ENCODE measurements around the gene NT5DC3.

Gene NT5DC3

DNA sequence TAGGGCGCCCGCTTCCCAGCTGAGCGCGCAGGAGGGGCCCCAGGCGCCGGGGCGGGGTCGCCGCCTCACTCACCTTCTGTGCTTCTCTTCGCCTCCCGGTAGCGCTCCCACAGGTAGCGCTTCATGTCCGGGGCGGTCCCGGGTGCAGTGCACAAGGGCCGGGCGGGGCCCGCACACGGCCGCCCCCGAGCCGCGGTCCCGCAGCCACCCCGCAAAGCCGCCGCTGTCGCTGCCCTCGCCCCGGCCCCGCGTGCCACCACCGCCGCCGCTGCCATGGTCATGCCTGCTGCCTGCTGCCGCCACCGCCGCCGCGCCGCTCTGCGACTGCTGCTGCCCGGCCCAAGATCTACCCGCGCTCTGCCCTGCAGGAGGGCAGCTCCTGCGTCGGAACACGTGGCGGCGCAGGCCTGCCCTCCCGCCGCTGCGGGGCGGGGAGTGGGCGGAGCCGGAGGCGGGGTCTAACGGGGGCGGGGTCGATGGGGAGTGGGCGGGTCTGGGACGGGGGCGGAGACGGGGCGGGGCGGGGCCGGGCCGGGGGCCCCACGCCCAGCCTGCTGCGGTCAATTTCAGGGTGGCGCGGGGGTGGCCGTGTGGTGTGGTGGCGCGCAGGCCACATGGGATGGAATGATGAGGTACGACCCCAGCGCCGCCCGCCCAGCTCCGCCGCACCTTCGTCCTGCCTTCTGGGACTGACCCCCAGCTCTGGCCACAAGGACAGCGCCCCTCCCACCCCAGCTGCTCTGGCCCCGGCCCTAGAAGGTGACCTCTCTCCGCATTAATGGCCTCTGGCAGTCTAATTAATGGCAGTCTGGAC, at the start of gene NT5DC3:
NT5DC3 (minus strand) TSS at position 359 of the 814 bp plus-strand sequence; CDS start at position 281, 78 bp downstream.
- Mint-ChIP-seq H3K27me3 (no peaks in the 10 kb centered on the region), H3K9me3 (ENCODE audit: low read depth) (no peaks in the 10 kb centered on the region), H3K4me3 (peak within 1 kb of the TSS; percentile 90), H3K27ac (peak within 1 kb of the TSS; percentile 83), H3K4me1 (ENCODE audit: low read depth) (peaks cover 21% of the 10 kb centered on the region), H3K36me3 (peaks cover 5% of the 10 kb centered on the region)

DNA sequence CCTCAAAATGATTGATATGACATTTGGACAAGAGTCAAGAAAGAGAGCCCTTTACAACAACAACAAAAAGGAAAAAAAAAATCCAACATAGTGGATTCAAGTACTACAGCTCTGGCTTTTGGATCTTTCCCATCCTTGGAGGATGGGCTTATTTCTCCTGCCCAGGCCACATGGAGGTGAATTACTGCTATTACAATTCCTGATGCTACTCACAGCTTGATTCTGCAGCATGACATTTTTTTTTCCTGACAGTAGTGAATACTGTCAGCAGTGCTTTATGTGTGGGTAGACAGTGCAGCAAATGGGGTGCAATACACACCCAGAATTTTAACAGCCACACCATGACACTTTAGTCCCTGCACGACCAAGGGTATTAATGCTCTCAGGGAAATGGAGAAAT, 46.7 kb upstream of the NT5DC3 start:
- H3K4me3 Mint-ChIP-seq, result no peak overlapping the region
- peaks cover 10% of the 10 kb centered on the region for H3K4me1 Mint-ChIP-seq (ENCODE audit: low read depth)
- no peaks in the 10 kb centered on the region for H3K9me3 Mint-ChIP-seq (ENCODE audit: low read depth)
- no peaks in the 10 kb centered on the region for H3K27me3 Mint-ChIP-seq
- no peaks in the 10 kb centered on the region for H3K36me3 Mint-ChIP-seq
- H3K27ac Mint-ChIP-seq, result no peak overlapping the region

DNA sequence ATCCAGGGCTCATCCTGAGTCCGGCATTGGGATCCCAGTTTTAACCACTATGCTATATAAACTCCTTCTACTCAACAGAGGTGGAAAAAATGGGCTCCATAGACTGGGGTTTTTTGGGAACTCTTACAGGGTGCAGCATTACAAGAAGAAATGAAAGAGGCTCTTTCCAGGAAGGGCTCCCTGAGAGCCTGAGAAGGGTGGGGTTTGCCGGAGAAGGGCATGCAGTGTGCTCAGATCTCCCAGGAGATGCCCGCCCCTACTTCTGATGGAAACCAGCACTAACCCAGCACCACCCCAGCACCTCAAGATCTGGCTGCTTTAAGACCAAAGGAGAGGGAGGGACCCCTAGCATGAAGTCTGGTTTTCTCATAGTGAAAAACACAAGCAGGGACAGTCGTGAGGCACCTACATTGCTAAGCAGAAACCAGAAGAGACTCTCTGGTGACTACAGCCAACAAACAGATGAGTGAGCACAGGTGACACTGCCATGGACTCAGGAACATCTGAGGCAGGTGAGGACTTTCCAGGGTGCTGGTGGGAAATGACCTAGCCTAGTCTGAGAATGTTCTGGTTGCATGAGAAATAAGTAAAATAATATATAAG, 45.3 kb upstream of the NT5DC3 start:
- H3K4me1 Mint-ChIP-seq (ENCODE audit: low read depth), result peaks cover 10% of the 10 kb centered on the region
- H3K4me3 Mint-ChIP-seq, result no peak overlapping the region
- H3K36me3 Mint-ChIP-seq, result no peaks in the 10 kb centered on the region
- no peak overlapping the region for H3K27ac Mint-ChIP-seq
- no peaks in the 10 kb centered on the region for H3K27me3 Mint-ChIP-seq
- H3K9me3 Mint-ChIP-seq (ENCODE audit: low read depth), result no peaks in the 10 kb centered on the region

DNA sequence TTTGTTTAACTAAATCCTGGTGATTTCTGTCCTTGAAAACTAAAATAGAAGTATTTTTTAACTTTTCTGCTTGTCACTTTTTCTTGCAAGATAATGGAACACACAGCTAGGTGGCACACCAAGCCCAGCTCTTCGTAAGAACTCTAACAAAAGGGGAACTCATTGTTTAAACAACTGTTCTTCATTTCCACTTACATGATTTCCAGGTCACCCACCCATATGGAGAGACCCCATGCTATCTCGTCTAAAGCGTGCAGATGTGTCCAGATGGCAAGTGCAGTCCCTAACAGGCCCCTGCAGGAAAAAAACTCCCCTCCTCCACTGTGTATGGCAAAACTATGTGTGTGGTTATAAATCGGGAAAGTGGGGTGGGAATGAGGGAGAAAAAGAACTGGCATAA, 43.3 kb upstream of the NT5DC3 start:
- H3K27me3 Mint-ChIP-seq, result no peaks in the 10 kb centered on the region
- H3K36me3 Mint-ChIP-seq, result no peaks in the 10 kb centered on the region
- H3K4me1 Mint-ChIP-seq (ENCODE audit: low read depth), result peaks cover 25% of the 10 kb centered on the region
- no peak overlapping the region for H3K27ac Mint-ChIP-seq
- H3K9me3 Mint-ChIP-seq (ENCODE audit: low read depth), result no peaks in the 10 kb centered on the region
- no peak overlapping the region for H3K4me3 Mint-ChIP-seq

DNA sequence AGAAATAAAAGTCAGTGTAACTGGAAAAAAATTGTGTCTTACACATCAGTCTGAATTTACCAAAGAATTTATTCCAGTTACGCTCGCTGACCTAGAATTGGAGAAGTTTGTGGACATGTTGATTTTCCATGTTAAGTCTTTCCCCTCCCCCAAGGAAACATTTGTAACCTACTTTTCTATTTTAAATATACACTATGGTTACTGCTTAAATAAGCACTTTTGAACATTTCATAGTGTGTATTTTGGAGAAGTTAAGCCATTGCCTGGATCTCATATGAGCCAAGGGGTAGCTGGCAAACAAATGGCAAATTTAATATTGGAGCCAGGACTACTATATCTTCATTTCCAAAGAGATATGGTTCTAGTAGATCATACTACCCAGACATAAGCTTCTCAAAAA, 42.9 kb upstream of the NT5DC3 start:
- Mint-ChIP-seq H3K36me3 (no peaks in the 10 kb centered on the region), H3K27ac (no peak overlapping the region), H3K4me1 (ENCODE audit: low read depth) (peaks cover 28% of the 10 kb centered on the region), H3K4me3 (no peak overlapping the region), H3K9me3 (ENCODE audit: low read depth) (no peaks in the 10 kb centered on the region), H3K27me3 (no peaks in the 10 kb centered on the region)

DNA sequence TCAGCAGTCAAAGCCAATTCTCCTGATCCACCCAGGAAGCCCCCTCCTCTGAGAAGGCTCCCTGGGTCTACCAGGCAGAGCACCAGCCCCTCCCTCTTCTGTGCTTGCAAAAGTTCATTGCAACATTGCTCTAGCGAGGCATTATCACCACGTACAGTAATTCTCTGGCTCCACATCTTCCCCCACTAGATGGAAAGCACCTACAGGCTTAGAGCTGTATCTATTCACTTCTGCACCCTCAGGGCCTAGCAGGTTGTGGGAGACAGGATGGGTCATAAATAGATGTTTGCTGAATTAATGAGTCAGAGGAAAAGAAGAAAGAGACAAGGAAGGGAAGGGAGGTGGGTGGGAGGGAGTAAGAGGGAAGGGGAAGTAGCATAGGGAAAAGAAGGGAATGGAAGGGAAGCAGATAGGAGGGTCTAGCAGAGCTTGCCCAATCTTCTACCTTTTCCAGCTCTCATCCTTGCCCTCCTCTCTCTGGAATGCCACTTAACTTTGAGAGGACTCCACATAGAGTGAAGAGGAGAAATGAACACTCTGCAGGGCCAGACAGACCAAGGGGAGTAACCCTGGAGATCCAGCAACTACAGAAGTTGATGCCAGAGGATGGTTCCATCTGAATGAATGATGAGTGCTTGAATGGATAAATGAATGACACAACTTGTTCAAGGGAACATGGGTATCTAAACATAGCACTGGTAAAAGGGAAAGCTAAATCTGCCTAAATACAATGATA, 42.0 kb upstream of the NT5DC3 start:
- H3K27me3 Mint-ChIP-seq, result no peaks in the 10 kb centered on the region
- peaks cover 28% of the 10 kb centered on the region for H3K4me1 Mint-ChIP-seq (ENCODE audit: low read depth)
- H3K27ac Mint-ChIP-seq, result no peak overlapping the region
- H3K36me3 Mint-ChIP-seq, result no peaks in the 10 kb centered on the region
- no peaks in the 10 kb centered on the region for H3K9me3 Mint-ChIP-seq (ENCODE audit: low read depth)
- no peak overlapping the region for H3K4me3 Mint-ChIP-seq

DNA sequence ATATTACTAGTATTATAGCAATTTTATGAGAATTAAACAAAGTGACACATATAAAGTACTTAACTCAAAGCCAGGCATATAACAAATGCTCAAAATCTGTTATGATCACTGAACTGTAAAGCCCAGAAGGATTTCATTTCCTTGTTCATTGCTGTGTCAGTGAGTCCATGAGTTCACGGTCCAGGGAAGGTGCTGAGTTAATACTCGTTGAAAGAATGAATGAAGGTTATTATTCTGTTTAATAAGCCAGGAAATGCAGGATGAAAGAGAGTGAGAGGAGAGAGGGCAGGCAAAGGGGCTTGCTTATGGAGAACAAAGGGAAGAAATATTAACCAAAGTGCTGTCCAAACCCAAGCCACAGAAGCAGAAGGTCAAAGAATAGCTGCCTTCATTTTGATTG, 40.2 kb upstream of the NT5DC3 start:
- no peaks in the 10 kb centered on the region for H3K36me3 Mint-ChIP-seq
- peaks cover 28% of the 10 kb centered on the region for H3K4me1 Mint-ChIP-seq (ENCODE audit: low read depth)
- no peaks in the 10 kb centered on the region for H3K27me3 Mint-ChIP-seq

DNA sequence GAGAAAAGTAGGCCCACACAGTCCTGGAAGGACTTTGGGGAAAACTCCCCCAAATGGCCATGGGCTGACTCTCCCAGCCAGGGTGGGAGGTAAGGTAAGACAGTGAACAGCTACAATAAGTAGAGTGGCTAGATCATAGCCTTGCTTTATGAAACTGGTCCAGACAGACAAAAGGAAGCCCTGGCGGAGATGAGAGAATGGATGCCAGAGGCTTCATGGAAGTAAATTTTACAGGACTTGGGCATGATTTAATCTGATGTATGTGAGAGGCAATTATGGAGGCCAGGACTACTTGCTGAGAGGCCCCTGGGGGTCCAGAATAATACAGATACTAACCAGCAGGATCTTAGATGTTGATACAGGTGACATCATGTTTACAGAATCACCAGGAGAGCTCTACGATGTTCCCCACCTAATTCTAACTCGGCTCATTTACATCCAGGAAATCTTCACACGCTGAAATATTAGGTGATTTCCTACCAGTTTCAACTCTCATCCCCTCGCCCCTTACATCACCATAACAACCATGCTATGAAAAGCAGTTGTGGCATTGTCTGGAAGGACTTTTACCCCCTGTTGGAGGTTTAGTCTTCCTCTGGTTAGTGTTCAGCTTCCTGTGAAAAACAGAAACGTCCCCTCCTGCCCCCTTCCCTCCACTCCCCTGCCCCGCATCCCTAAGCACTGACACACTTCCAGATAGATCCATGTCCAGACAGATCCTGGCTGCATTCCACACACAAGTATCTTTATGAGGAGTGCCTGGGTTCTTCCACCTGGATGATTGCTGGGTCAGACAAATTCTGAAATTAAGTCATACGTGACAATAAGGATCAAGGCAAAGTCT, 39.5 kb upstream of the NT5DC3 start:
- Mint-ChIP-seq H3K4me1 (ENCODE audit: low read depth) (peaks cover 28% of the 10 kb centered on the region), H3K36me3 (no peaks in the 10 kb centered on the region), H3K9me3 (ENCODE audit: low read depth) (no peaks in the 10 kb centered on the region), H3K27me3 (no peaks in the 10 kb centered on the region), H3K4me3 (no peak overlapping the region), H3K27ac (peak overlapping the region; percentile 7)

More for the DNA sequence above, 40.2 kb upstream of the NT5DC3 start:
- no peaks in the 10 kb centered on the region for H3K9me3 Mint-ChIP-seq (ENCODE audit: low read depth)
- no peak overlapping the region for H3K4me3 Mint-ChIP-seq
- no peak overlapping the region for H3K27ac Mint-ChIP-seq

DNA sequence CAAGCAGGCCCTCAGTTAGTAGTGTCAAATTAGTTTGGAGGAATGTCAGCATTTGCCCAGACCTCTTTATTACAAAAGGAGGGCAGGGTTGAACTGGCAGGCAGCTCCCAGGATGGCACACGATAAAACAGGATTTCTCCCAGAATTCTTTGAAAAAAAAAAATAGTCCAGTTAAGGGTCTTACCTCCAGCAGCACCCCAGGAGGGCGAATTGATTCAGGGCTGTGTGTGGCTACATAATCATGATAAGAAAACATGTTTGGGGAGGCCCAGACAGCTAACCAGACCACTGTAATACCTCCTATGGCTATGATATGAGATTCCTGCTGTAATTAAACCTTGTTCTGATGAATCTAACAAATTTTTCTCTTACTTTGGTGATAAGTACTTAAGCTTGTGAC, 38.8 kb upstream of the NT5DC3 start:
- Mint-ChIP-seq H3K9me3 (ENCODE audit: low read depth) (no peaks in the 10 kb centered on the region), H3K27ac (no peak overlapping the region)

DNA sequence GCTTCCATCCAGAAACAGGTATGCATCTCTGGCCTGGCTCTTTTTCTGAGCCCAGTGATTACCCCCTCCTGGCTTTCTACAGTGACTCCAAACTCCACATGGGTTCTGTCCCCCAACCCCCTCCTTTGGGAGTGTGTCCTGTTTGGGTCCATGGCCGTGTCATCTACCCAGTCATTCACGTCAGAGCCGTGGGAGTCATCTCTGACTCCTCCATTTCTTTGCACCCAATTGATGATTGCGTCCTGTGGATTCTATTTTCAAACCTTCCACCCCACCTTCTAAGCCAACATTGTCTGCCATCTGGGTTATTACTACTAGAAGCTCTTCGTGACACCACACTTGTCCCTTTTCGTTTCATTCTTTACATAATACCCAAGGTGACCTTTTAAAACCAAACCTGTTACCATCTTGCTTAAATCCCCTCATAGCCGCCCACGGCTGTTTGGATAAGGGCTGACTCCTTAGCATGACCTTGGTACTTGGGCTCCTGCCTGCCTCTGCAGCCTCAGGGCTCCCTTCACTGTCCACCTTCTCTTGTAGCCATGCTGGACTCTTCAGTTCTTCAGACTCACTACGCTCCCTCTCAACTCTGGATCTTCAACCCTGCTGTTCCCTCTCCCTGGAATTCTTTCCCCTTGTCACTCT, 38.1 kb upstream of the NT5DC3 start:
- no peaks in the 10 kb centered on the region for H3K9me3 Mint-ChIP-seq (ENCODE audit: low read depth)
- H3K27ac Mint-ChIP-seq, result peak overlapping the region; percentile 61
- H3K27me3 Mint-ChIP-seq, result no peaks in the 10 kb centered on the region
- H3K4me1 Mint-ChIP-seq (ENCODE audit: low read depth), result peaks cover 22% of the 10 kb centered on the region
- no peak overlapping the region for H3K4me3 Mint-ChIP-seq
- H3K36me3 Mint-ChIP-seq, result no peaks in the 10 kb centered on the region

More for the DNA sequence above, 38.8 kb upstream of the NT5DC3 start:
- Mint-ChIP-seq H3K27me3 (no peaks in the 10 kb centered on the region), H3K4me3 (no peak overlapping the region), H3K36me3 (no peaks in the 10 kb centered on the region), H3K4me1 (ENCODE audit: low read depth) (peaks cover 28% of the 10 kb centered on the region)

DNA sequence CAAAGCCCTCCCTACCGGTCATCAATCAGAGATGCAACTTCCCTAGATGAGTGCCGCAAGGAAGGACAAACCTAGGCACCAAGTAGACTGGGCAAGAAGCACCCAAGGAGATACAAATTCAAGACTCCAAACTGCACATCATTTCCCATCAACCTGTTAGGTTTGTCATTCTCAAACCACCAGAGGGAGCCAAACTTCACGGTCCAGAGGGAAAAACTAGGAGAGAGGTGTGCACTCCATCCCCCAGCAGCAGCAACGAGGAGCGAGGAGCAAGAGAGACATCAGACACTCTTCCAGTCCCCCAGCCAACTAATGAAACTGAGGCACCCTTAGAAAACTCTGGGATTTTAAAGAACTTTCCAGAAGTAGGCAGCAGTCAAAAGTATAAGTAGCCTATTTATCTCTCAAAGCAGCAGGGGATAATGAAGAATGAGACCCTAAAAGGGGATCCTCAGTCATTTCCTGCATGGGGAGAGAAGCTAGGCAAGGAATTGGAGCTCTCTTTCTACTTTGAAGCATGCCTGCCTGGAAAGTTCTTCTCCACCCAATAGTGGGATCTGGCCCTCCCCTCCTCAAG, 37.0 kb upstream of the NT5DC3 start:
- Mint-ChIP-seq H3K27me3 (no peaks in the 10 kb centered on the region), H3K36me3 (no peaks in the 10 kb centered on the region), H3K27ac (no peak overlapping the region), H3K4me3 (no peak overlapping the region), H3K4me1 (ENCODE audit: low read depth) (peaks cover 22% of the 10 kb centered on the region), H3K9me3 (ENCODE audit: low read depth) (no peaks in the 10 kb centered on the region)

DNA sequence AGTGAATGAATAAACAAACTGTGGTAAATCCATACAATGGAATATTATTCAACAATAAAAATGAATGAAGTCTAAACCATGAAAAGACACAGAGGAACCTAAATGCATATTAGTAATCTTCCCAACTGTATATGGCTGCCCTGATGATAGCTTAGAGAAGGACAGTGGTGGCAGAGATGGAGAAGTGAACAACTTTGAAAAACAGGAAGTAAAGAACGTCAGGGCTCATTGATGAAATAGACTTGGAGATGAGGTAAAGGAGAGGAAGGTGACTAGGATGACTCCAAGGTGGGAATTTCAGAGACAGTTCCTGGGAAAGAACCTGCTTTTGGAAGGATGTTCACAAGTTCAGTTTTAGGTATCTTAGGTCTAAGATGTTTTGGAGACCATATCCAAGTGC, 36.3 kb upstream of the NT5DC3 start:
- Mint-ChIP-seq H3K36me3 (no peaks in the 10 kb centered on the region), H3K27ac (no peak overlapping the region), H3K4me3 (no peak overlapping the region), H3K27me3 (no peaks in the 10 kb centered on the region), H3K9me3 (ENCODE audit: low read depth) (no peaks in the 10 kb centered on the region), H3K4me1 (ENCODE audit: low read depth) (peaks cover 22% of the 10 kb centered on the region)

DNA sequence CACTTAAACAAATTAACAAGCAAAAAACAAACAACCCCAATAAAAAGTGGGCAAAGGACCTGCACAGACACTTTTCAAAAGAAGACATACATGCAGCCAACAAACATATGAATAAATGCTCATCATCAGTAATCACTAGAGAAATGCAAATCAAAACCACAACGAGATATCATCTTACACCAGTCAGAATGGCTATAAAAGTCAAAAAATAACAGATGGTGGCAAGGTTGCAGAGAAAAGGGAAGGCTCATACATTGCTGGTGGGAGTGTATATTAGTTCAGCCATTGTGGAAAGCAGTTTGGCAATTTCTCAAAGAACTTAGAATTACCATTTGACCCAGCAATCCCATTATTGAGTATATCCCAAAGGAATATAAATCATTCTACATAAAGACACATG, 34.6 kb upstream of the NT5DC3 start:
- H3K27me3 Mint-ChIP-seq, result peaks cover 1% of the 10 kb centered on the region
- no peaks in the 10 kb centered on the region for H3K36me3 Mint-ChIP-seq
- H3K9me3 Mint-ChIP-seq (ENCODE audit: low read depth), result no peaks in the 10 kb centered on the region
- H3K4me3 Mint-ChIP-seq, result no peak overlapping the region
- no peak overlapping the region for H3K27ac Mint-ChIP-seq
- H3K4me1 Mint-ChIP-seq (ENCODE audit: low read depth), result peaks cover 17% of the 10 kb centered on the region

DNA sequence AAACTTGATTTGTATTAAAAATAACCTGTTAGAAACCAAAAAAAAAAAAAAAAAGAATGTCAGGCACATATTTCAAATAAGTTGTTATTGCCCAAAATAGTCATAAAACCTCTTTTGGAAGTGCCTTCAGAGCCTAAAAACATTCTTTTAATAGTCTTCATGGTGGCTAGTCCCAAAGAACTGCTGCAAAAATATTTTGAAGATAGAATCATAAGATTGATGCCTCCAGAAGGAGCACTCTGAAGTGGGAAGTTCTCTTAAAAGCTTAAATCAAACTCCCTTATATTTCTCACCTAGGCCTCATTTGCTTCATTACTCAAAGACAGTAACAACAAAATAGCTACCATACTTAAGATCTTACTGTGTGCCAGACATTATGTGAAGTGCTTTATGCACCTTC, 27.2 kb upstream of the NT5DC3 start:
- H3K27me3 Mint-ChIP-seq, result peaks cover 1% of the 10 kb centered on the region
- H3K27ac Mint-ChIP-seq, result no peak overlapping the region
- H3K4me3 Mint-ChIP-seq, result no peak overlapping the region
- H3K4me1 Mint-ChIP-seq (ENCODE audit: low read depth), result no peaks in the 10 kb centered on the region
- H3K36me3 Mint-ChIP-seq, result no peaks in the 10 kb centered on the region
- no peaks in the 10 kb centered on the region for H3K9me3 Mint-ChIP-seq (ENCODE audit: low read depth)
